HG03457 (cell line): ENCODE measurements around the gene NFASC.

Experiments
- ATAC-seq: cut with Tn5 transposase; IDR thresholded peaks from one replicate; pipeline ENCODE4 v1.9.1; 2021; ENCODE audit warnings: moderate number of reproducible peaks; ENCODE audit not compliant: unreplicated experiment

Gene NFASC

DNA sequence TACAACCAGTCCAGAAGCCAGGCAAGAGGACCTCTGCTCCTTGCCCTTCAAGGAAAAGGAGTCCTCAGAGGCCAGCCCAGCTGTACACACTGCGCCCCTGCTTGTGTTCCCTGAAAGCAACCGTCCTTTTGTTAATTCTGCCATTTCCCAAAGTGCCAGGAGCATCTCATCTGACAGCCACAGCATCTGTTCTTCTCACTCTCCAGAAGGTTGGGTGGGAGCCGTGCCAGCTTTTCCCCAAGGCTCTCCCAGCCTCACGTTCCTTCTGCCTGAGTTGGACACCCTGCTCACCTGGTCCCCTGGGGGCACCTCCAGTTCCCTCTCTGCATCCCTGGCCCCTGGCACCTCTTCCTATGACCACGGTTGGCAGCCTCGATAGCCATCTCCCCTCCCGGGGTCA lies 161.8 kb downstream of the NFASC start:
- no peak for ATAC-seq

DNA sequence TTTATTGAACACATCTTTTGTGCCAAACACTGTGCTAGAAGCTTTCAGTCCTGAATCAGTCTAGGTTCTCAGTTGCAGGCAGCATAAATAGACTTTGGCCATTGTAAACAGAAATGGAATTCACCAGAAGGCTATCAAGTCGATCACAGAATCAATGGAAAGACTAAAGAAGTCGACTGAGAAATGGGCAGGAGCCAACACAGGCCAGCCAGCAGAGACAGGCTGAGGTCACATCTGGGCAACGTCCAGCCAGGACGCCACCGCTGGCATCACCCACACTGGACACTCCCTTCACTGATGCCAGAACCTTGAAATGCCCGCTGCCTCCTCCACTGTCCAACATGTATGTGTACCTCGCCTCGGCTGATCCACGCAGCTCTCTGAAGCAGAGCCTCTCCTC lies 166.9 kb downstream of the NFASC start:
- no peak for ATAC-seq

DNA sequence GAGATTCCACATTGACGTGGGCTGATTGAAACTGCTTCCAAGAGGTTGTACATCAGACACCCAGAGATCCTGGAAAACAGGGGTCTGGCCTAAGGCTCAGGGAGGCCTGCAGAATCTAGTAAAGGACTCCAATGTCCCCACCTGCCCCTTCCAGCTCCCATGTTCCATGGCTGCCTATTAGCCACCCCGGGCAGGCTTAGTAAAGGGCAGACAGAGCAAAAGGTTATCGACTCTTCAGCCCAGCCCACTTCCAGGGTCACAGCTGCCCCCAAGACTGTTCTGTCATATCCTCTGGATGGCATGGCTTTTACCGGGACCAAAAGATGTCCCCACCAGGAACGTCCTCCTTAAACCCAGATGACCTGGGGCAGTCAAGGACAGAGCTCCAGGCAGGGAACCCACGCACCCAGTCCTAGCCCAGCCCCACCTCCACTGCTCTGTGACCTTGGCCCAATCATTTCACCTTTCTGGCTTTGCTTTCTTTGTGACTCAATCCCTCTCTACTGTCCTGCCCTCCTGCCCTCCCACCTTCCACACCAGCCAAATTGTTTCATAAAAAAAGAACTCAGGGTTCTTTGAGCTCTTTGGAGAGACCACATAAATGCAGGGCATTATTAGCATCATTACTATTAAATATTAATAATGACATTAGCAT lies 167.6 kb downstream of the NFASC start:
- ATAC-seq = no peak

DNA sequence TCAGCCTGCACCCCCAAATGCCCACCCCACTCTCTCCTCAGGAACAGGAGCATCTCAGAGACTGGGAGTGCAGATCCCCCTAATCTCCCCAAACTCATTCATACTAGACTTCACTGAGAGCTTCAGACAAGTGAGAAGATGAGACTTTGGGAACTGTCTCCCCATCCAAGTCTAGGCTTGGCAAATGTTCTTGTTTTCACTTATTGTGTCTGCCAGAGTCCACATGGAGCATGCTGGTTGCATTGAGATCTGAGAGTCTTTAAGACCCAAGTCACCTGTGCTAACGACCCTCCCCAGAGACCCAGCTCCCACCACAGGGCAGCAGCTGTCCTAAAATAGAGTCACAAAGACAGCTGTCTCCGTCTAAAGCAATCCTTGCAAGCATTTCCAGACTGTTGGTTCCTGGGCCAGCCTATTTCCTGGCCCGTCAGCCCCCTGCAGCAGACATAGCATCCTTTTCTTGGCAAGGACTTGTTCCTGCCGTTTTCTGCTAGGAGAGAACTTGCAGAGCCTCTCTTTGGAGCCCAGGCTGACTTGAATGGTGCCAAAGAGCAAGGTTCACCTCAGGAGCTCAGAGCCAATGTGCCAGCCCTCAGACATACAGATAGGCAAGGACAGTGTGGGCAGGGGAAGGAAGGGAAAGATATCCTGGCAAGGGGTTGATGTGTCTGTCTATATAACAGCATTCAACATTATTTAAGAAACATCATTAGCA lies 170.5 kb downstream of the NFASC start:
- ATAC-seq = no peak

DNA sequence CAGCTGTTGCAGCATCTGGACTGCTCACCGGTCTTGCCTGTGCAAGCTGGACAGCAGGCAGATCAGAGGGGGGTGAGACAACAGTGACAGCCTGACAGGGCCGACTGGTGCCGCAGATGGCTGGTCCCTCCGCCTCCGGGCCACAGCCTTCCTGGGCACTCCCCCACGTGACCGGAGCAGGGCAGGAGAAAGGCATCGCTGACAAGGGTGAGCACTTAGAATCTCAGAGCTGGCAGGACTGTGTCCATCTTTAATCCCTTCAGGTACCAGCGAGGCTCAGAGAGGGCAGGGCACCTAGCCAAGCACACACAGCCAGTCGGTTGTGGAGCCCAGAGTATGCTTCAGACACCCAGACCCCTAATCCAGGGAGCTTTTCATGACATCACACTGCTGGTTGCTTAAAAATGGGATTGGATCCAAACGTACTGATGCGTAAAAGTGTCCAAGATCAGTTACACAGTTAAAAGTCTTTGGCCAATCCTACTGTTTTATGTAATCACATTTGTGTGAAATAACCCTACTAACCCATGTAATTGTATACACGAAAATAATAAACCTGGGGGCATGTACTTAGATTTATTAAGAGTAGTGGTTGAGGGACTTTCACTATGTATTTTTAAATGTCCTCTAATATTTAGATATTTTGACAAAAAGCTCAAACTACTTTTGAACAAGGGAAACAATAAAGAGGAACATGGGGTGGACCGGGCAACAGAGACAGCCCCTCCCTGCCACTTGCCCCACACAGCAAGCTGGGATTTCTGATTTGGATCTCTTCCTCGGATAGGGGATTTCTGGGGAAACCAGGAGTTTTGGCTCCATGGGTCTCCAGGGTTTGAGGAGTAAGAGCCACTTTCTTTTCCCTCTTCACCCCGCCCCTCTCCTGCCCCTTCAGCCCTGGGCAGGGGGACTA lies 171.6 kb downstream of the NFASC start:
- no peak for ATAC-seq

DNA sequence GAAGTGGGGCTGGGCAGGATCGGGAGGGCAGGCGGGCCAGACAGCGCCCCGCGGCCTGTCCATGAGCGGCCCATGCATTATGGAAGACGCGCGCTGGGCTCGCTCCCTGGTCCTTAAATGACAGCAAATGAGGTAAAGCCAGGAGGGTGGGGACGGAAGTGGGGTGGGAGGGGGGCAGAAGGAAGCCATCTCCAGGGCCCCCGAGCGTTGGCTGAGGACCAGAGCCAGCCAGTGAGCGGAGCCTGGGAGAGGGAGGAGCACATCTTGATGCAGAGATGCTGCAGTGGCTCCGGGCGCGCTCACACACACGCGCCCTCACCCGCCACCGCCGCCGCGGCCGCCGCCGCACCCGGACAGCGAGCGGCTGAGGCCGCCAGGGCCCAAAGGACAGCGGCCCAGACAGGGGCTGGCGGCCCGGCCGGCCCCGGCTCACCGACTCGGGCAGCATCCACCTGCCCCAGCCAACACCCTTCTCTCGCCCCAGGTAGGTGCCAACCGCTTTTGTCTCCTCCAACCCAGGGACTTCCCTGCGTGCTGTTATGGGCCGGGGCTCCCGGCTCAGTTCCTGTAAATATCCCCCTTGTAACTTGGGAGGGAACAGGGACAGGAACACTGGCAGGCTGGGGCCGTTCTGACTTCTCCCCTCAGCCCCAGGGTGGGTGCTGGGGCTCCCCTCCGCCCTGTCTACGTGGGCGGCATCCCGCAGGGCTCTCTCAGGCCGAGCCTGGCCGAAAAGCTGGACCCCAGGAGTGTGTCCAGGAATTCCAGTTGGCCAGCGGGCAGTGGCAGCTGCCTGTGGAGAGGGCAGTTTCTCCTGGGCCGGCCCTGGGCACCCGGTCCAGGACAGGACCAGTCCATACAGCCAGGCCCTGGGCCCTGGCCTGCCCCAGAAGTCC lies 172.5 kb downstream of the NFASC start, which contains the start of gene CNTN2:
CNTN2 (plus strand) TSS at position 302 of the 896 bp plus-strand sequence. CDS start 9,974 bp downstream, outside the sequence.
- ATAC-seq = no peak

DNA sequence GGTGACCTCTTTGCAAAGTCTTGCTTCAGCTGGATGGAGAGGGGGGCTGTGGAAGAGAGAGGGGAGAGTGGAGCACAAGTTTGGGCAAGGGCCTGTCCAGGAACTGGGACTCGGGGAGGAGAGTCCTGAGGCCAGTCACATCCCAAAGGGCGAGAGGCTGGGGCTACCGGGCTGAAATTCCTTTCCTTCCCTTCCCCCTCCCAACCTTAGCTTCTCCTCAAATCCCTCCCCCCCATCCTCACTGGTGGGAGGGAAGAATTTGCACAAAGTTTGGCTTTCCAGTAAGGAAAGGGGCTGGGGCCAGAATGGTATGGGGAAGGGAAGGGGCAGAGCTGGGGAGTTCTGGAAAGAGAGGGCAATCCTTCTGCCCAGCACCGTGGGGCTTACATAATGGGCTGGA lies 173.2 kb downstream of the NFASC start:
- no peak for ATAC-seq

DNA sequence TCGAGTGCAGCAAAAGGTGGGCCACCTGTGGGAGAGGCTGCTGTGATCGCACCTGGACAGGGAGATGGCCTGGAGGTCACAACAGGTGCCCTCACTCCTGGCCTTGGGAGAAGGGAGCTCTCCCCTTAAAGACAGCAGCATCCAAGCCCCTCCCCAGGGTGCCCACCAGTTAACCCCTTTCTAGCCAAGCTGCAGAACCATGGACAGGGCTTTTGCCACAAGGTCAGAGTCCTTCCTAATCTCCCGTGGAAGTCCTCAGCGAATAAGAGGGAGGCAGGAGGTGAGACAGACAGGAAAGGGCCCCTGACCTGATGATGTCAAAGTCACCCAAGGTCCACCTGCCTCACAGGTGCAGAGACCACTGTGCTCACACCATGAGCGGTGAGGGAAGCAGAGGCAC lies 174.1 kb downstream of the NFASC start:
- ATAC-seq = no peak

DNA sequence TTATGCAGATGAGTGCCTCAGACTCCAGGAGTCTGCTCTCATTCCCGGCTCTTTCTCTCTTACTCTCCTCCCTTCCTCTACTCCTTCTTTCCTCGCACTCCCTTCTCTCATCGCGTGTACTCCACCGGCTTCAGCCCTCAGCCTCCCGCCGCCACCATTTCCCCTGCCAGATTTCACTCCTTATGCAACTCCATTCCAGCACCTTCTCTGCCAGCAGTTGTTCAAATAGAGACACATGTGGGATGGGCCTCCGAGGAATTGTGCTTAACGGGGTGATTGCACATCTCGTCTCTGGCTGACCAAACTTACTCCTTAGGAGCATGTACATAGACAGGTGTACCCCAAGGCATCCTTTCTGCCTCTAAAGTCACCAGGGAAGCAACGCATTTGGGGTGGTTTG lies 174.5 kb downstream of the NFASC start:
- no peak for ATAC-seq

DNA sequence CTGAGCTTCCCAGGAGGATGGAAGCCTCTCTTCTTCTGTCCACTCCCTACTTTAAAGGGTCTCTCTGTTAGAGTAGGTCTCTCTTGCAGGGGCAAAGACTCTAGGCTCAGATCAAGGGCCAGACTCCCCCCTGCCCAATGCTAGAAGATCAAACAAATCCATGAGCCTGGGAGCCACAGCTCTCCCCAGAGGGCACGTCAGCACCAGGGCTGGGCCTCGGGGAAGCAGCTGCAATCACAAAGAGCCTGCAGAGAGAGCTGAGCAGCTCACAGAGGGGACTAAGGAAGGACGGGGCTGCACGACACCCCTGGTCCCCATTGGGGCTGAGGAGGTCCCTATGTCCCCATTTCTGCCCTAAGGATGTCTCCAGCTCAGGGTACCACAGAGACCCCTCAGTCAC lies 176.2 kb downstream of the NFASC start:
- ATAC-seq = no peak

DNA sequence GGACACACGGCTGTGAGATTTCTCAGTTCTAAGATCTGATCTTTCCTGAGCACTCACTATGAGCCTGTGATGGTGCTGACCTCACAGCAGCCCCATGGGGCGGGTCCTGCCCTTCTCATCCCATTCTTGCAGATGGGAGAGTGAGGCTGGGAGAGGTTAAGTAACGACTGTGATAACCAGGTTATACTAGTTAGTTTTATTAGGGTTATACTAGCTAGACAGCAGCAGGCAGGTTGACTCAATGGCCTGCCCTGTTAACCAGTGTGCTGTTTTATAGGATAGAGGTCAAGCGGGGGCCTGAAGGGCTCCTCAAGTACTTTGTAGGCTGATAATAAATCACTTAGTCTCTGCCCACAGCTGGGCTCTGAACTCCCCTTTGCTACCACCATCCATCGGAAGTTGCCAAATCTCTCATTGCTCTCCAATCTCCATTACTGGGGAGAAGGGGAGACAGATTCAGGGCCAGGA lies 177.1 kb downstream of the NFASC start:
- ATAC-seq = no peak

DNA sequence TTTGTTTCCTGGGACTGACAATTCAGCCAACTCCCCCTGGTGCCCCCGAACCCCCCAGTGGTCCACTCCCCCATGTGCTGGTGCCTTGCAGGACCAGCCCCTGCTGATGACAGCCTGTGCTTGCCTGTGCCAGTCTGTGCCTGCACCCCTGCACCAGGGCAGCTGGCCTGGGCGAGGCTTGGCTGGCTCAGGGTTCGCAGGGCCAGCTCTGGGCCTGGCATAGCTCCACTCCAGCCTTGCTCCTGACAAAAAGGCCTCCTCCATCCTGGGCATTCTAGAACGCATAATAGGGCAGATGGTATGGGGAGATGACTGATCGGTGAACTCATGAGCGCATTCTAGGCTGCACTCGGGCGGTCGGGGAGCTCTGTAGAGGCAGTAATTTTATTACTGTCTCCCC lies 177.7 kb downstream of the NFASC start:
- no peak for ATAC-seq

DNA sequence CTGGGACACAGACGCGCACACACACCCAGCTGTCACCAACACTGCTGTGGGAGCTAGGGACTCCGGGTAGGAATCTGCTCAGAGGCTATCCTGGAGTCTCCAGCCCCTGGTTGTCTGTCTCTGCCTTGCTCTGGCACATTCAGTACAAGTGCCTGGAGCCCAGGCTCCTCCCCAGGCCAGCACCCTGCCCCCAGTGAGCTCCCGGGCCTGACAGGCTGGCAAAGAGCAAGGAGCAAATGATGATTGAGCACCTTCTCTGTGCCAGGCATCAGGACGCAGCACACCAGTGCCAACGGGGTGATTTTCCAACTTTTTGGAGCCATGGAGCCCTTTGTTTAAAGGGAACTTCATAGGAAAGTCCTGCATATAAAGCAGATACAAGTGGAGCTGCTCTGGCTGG lies 178.8 kb downstream of the NFASC start:
- ATAC-seq = no peak

DNA sequence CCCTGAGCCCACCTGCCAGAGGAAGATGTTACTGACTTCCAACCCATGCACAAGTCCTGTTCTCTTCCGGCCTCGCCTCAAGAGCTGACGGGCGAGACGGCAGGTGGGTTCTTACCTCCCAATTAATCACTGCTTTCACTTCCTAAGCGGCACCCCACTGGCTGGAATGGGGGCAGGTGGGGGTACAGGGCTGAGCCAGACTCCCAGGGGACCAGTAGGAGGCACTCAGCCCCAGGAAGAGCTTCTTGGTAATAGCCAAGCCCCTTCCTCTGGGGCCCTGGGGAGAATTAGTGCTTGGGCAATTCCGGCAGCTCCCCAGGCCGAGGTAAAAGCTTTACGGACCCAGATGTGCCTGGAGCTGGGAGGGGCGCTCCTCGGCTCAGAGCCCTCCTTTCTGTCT lies 182.0 kb downstream of the NFASC start:
- no peak for ATAC-seq

DNA sequence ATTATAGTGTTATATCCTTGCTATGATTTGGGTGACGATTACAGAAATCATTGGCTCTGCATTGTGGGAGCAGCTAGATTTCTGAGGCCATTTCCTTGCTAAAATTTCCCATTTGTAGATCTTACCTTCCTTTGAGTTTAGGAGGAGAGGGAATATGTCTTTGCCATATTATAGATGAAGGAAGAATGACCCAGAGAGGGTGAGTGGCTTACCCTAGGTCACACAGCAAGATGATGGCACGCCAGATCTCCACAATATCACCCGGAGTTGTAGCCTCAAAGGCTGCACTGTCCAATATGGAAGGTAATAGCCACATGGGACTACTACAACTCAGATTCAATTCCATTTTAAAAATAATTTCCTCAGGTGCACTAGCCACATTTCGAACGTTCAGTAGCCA lies 182.6 kb downstream of the NFASC start:
- no peak for ATAC-seq

DNA sequence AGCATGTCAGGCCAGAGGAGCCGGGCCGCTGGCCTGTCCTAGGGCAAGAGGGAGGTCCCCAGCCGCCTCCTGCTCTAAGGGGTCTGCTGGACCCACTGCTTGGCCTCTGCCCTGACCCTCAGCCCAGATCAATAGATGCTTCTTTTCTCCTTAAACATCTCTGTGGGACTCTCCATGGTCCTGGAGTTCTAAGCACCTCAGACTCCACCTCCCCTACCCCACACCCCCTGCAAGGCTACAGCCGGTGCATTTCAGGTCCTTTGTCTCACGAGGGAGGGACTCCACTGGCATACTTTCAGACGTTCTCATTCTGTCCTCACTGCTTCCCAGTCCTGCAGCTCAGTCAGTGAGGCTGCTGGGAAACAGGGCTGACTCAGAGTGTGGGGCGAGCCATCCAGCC lies 183.4 kb downstream of the NFASC start:
- no peak for ATAC-seq

DNA sequence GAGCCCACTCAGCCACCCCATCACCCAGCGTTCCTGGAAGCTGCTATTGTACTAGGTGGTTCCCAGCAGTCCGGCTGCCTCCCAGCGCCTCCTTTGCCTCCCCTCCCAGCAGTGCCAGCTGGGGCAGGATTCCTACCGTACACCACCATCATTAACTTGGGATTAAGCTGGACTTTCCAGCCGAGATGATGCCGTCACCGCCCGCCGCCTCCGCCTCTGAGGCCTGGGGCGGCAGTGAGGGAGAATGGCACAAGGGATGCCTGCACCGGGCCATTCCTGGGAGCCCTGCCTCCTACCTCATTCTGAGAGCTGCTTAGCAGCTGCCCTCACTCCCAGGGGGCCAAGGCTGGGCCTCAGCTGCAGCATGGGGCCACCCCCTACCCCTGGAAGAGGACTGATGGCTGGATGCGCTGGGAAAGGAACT lies 185.5 kb downstream of the NFASC start:
- ATAC-seq = no peak

DNA sequence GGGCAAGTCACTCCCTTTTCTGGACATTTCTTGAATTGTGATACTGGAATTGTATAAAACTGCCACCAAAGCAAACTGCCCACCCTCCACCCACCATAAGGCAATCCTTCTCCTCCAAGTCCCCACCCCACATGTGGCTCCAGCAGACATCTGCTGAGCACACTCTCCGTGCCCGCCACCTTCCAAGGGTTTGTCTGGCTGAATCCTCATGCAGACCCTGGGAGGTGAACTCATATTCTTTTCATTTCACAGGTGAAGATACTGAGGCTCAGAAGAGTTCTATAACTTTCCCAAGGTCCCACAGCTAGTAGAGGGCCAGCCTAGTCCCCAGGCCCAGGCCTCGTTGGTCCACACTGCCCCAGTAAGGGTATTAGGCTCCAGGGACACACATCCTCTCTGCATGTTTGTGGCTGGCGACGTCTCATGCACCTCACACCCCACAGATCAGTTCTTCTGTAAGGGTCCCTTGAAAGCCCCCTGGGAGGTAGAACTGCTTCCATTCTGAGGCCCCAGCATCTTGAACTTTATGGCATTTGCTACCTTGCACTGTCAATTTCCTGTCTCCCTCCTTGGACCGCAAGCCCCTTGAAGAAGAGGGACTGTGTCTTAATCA lies 186.4 kb downstream of the NFASC start:
- no peak for ATAC-seq

DNA sequence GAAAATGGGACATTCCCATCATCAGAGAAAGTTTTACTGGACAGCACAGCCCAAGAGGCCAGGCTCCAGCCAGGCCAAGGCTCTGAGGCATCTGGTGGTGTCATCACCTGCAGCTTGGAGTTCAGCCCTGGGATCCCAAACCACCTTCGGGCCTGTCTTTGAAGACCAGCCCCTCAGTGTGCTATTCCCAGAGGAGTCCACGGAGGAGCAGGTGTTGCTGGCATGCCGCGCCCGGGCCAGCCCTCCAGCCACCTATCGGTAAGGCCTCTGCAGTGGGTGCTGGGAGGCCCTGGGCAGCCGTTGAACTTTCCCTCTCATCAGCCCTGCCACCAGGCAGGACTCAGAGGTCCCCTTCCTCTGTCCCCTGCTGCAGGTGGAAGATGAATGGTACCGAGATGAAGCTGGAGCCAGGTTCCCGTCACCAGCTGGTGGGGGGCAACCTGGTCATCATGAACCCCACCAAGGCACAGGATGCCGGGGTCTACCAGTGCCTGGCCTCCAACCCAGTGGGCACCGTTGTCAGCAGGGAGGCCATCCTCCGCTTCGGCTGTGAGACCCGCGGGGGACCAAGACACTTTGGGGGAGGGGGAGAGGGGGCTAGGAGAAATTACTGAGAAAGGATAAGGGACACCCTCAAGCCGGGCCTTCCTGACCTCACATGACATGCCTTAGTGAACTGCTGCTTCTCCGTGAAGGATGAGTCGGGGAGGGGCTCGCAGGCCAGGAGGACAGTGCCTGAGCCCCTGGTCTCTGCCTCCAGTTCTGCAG lies 187.3 kb downstream of the NFASC start:
- no peak for ATAC-seq
